ENCODE data around the gene COX7A2.

COX7A2 gene

GRCh38 chr6:75243333-75244062, at the start of gene COX7A2:
Gene COX7A2 (minus strand): TSS chr6:75243801. CDS start chr6:75243734, 67 bp downstream.
- DNase-seq: peak; percentile 70 to 73

GRCh38 chr6:75292555-75292954, 49.0 kb upstream of the COX7A2 start:
- no peak for DNase-seq

GRCh38 chr6:75291744-75292143, 48.1 kb upstream of the COX7A2 start:
- DNase-seq: no peak

- no peak for DNase-seq
Observed at GRCh38 chr6:75291331-75291730, 47.7 kb upstream of the COX7A2 start.

GRCh38 chr6:75290136-75290945, 46.7 kb upstream of the COX7A2 start:
- no peak for DNase-seq

- no peak for DNase-seq
Observed at GRCh38 chr6:75288023-75288422, 44.4 kb upstream of the COX7A2 start.

- no peak for DNase-seq
Observed at GRCh38 chr6:75287424-75287823, 43.8 kb upstream of the COX7A2 start.

- DNase-seq: no peak
Observed at GRCh38 chr6:75286955-75287354, 43.4 kb upstream of the COX7A2 start.

GRCh38 chr6:75285283-75285639, 41.7 kb upstream of the COX7A2 start:
- no peak for DNase-seq

- peak; percentile 93 for DNase-seq
Observed at GRCh38 chr6:75284632-75285282, 41.2 kb upstream of the COX7A2 start, which contains the start of gene TMEM30A. Gene TMEM30A (minus strand): TSS chr6:75284792. CDS start chr6:75284638, 154 bp downstream.

- DNase-seq: peak in 1 of 2 donors; percentile 9
Observed at GRCh38 chr6:75283907-75284631, 40.5 kb upstream of the COX7A2 start.

- no peak for DNase-seq
Observed at GRCh38 chr6:75282706-75283105, 39.1 kb upstream of the COX7A2 start.

GRCh38 chr6:75281653-75282052, 38.1 kb upstream of the COX7A2 start:
- DNase-seq: no peak

GRCh38 chr6:75280131-75280855, 36.7 kb upstream of the COX7A2 start:
- DNase-seq: no peak

- DNase-seq: no peak
Observed at GRCh38 chr6:75279418-75279817, 35.8 kb upstream of the COX7A2 start.

GRCh38 chr6:75278474-75279077, 35.0 kb upstream of the COX7A2 start:
- DNase-seq: no peak

- DNase-seq: no peak
Observed at GRCh38 chr6:75275067-75275466, 31.5 kb upstream of the COX7A2 start.

- no peak for DNase-seq
Observed at GRCh38 chr6:75273009-75273408, 29.4 kb upstream of the COX7A2 start.

- no peak for DNase-seq
Observed at GRCh38 chr6:75272145-75272840, 28.7 kb upstream of the COX7A2 start.

- no peak for DNase-seq
Observed at GRCh38 chr6:75268988-75269354, 25.4 kb upstream of the COX7A2 start.

Data from stimulated activated CD4-positive, alpha-beta T cell treated with anti-CD3 and anti-CD28 coated beads, Interleukin-2, amount 100 ng/mL, for 48 hours (primary cell).